Smooth muscle cell (in vitro differentiated cells): Measurements from ENCODE around the gene NEU3. TPM values are rescaled to one million over a fixed set of nuclear protein-coding genes. Genes with fewer than 3 reads are reported as not detected.

Experiments used
- DNase-seq: peaks from one replicate; lab custom pipeline; 2025; ENCODE audit not compliant: unreplicated experiment; lab: John Stamatoyannopoulos, UW
- H2AFZ ChIP-seq: fragments of 200-600 bp; sonication (generic); 2 replicates; pipeline ENCODE4 v1.6.0; 2016; ENCODE audit warnings: antibody characterized with exemption, low read depth, mild to moderate bottlenecking
- H3F3A ChIP-seq: fragments of 200-600 bp; sonication (generic); 2 replicates; pipeline ENCODE4 v1.6.0; 2017; ENCODE audit warnings: antibody characterized with exemption, low read depth
- H3K27ac ChIP-seq: fragments of 200-600 bp; sonication (generic); 2 replicates; pipeline ENCODE4 v1.5.1; 2016; ENCODE audit warnings: low read depth, mild to moderate bottlenecking
- H3K27me3 ChIP-seq: fragments of 200-600 bp; sonication (generic); 2 replicates; pipeline ENCODE4 v1.6.1; 2016; ENCODE audit warnings: low read depth, mild to moderate bottlenecking
- H3K36me3 ChIP-seq: fragments of 200-600 bp; sonication (generic); 2 replicates; pipeline ENCODE4 v1.5.1; 2016; ENCODE audit warnings: low read depth
- H3K4me1 ChIP-seq: fragments of 200-600 bp; sonication (generic); 2 replicates; pipeline ENCODE4 v1.5.1; 2016; ENCODE audit warnings: low read depth
- H3K4me2 ChIP-seq: fragments of 200-600 bp; sonication (generic); 2 replicates; pipeline ENCODE4 v1.6.0; 2016; ENCODE audit warnings: mild to moderate bottlenecking
- H3K4me3 ChIP-seq: fragments of 200-600 bp; sonication (generic); 2 replicates; pipeline ENCODE4 v1.5.1; 2016; ENCODE audit warnings: mild to moderate bottlenecking
- H3K79me2 ChIP-seq: fragments of 200-600 bp; sonication (generic); 2 replicates; pipeline ENCODE4 v1.6.0; 2016; ENCODE audit warnings: low read depth, mild to moderate bottlenecking
- H3K9ac ChIP-seq: fragments of 200-600 bp; sonication (generic); 2 replicates; pipeline ENCODE4 v1.6.0; 2016; ENCODE audit warnings: low read depth
- H3K9me3 ChIP-seq: fragments of 200-600 bp; sonication (generic); replicated peaks from 2 replicates; pipeline ENCODE4 v1.5.1; 2016; ENCODE audit warnings: low read depth
- H4K20me1 ChIP-seq: fragments of 200-600 bp; sonication (generic); 2 replicates; pipeline ENCODE4 v1.6.0; 2016; ENCODE audit warnings: low read depth
- WGBS: methylation state at CpG from one replicate; pipeline ENCODE4 v1.1.7; 2016; ENCODE audit warnings: low lambda C conversion rate; 5-methylcytosine and 5-hydroxymethylcytosine counted together
- polyA plus RNA-seq: library from polyadenylated mRNA; unstranded; fragments of >200 nt; fragmentation: Nextera tagmentation; extraction: Ambion mirVana; gene quantifications from 2 replicates; pipeline ENCODE4 v1.2.1, GENCODE V29; 2016
- total RNA-seq: library from RNA; depleted of rRNA; stranded (reverse); fragments of >200 nt; gene quantifications from 2 replicates; pipeline ENCODE4 v1.2.3, GENCODE V29; 2014
- TF ChIP-seq, protein P1 (sequence below): fragments of 200-600 bp; sonication (generic); IDR thresholded peaks from 2 replicates; pipeline ENCODE4 v1.5.1; 2017; ENCODE audit warnings: borderline replicate concordance, mild to moderate bottlenecking, antibody characterized with exemption; ENCODE audit not compliant: insufficient read depth, poor library complexity, severe bottlenecking

NEU3 gene
- total and polyA plus RNA-seq, 2 experiments from 2014 or later: 3.9 to 5.0 TPM

DNA sequence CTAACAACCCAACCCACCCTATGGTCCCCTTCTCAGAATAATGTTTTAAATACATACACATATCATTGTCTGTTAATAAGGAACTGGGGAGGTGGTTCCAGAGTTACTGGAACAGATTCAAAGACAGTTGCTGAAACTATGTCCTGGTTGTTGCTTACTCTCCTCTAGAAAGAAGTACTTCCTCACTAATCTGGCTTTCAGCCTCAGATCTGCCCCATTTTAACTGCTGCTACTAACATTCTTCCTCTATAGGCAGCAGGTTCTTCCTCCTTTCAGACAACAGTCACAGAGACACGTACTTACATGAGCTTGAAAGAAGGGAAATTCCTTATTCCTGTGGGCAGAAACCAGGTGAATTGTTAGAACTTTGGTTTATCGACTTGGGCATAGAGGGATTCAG, 8.1 kb upstream of the NEU3 start:
- Histone ChIP-seq H3K4me1 (no peaks in the 10 kb centered on the region), H2AFZ (no peak overlapping the region), H3K27me3 (no peaks in the 10 kb centered on the region), H3K79me2 (no peaks in the 10 kb centered on the region), H3K4me3 (no peak overlapping the region), H3F3A (no peaks in the 10 kb centered on the region), H3K36me3 (peaks cover 5% of the 10 kb centered on the region), H4K20me1 (peaks cover 16% of the 10 kb centered on the region), H3K27ac (no peak overlapping the region), H3K9me3 (no peaks in the 10 kb centered on the region), H3K9ac (no peak overlapping the region), H3K4me2 (no peak overlapping the region)
- TF ChIP-seq, protein P1, sequence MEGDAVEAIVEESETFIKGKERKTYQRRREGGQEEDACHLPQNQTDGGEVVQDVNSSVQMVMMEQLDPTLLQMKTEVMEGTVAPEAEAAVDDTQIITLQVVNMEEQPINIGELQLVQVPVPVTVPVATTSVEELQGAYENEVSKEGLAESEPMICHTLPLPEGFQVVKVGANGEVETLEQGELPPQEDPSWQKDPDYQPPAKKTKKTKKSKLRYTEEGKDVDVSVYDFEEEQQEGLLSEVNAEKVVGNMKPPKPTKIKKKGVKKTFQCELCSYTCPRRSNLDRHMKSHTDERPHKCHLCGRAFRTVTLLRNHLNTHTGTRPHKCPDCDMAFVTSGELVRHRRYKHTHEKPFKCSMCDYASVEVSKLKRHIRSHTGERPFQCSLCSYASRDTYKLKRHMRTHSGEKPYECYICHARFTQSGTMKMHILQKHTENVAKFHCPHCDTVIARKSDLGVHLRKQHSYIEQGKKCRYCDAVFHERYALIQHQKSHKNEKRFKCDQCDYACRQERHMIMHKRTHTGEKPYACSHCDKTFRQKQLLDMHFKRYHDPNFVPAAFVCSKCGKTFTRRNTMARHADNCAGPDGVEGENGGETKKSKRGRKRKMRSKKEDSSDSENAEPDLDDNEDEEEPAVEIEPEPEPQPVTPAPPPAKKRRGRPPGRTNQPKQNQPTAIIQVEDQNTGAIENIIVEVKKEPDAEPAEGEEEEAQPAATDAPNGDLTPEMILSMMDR: no peak
- 98% methylated on average over 2 of the region's 2 CpGs for WGBS
- DNase-seq: no peak

GRCh38 chr11:74981888-74982287, 6.8 kb upstream of the NEU3 start:
- H3K79me2 ChIP-seq: no peaks in the 10 kb centered on the region
- no peak for DNase-seq
- no peak overlapping the region for H3K27ac ChIP-seq
- H3K9me3 ChIP-seq: no peaks in the 10 kb centered on the region
- H3K4me3 ChIP-seq: no peak overlapping the region
- H3K27me3 ChIP-seq: no peaks in the 10 kb centered on the region
- no peak overlapping the region for H2AFZ ChIP-seq
- no peak overlapping the region for H3K9ac ChIP-seq
- WGBS: 100% methylated on average over 1 of the region's 1 CpG
- H3F3A ChIP-seq: no peaks in the 10 kb centered on the region
- TF ChIP-seq, protein P1: no peak
- no peak overlapping the region for H3K4me2 ChIP-seq
- no peaks in the 10 kb centered on the region for H3K4me1 ChIP-seq
- H4K20me1 ChIP-seq: peaks cover 9% of the 10 kb centered on the region
- peaks cover 5% of the 10 kb centered on the region for H3K36me3 ChIP-seq

- no peak for DNase-seq
- Histone ChIP-seq H3F3A (peaks cover 2% of the 10 kb centered on the region), H4K20me1 (no peaks in the 10 kb centered on the region), H3K27me3 (no peaks in the 10 kb centered on the region), H3K9ac (no peak overlapping the region), H3K4me1 (peaks cover 4% of the 10 kb centered on the region), H3K79me2 (no peaks in the 10 kb centered on the region), H2AFZ (no peak overlapping the region), H3K9me3 (no peaks in the 10 kb centered on the region), H3K27ac (no peak overlapping the region), H3K4me2 (no peak overlapping the region), H3K4me3 (no peak overlapping the region), H3K36me3 (no peaks in the 10 kb centered on the region)
- WGBS: 91% methylated on average over 3 of the region's 3 CpGs
- TF ChIP-seq, protein P1: no peak
Measured at GRCh38 chr11:74984070-74984469, 4.7 kb upstream of the NEU3 start.

GRCh38 chr11:74984730-74985129, 4.0 kb upstream of the NEU3 start:
- H3K27me3 ChIP-seq: no peaks in the 10 kb centered on the region
- no peaks in the 10 kb centered on the region for H3K79me2 ChIP-seq
- no peaks in the 10 kb centered on the region for H4K20me1 ChIP-seq
- peaks cover 2% of the 10 kb centered on the region for H3F3A ChIP-seq
- no peak overlapping the region for H2AFZ ChIP-seq
- TF ChIP-seq, protein P1: no peak
- H3K36me3 ChIP-seq: no peaks in the 10 kb centered on the region
- DNase-seq: no peak
- no peak overlapping the region for H3K4me3 ChIP-seq
- H3K27ac ChIP-seq: no peak overlapping the region
- H3K4me2 ChIP-seq: no peak overlapping the region
- H3K9ac ChIP-seq: no peak overlapping the region
- 95% methylated on average over 2 of the region's 2 CpGs for WGBS
- H3K4me1 ChIP-seq: peaks cover 10% of the 10 kb centered on the region
- no peaks in the 10 kb centered on the region for H3K9me3 ChIP-seq
